Cerebellar nuclear complex (tissue), 1 donor: ENCODE results near the gene DRC3.

Experiments
- DNase-seq, 2 experiments: peaks; one replicate each; lab custom pipeline; 2025; lab: John Stamatoyannopoulos, UW

DRC3 gene

GRCh38 chr17:18025241-18025944 is 52.7 kb downstream of the DRC3 start:
- no peak for DNase-seq

- no peak for DNase-seq
These were observed 53.5 kb downstream of the DRC3 start for GRCh38 chr17:18025945-18026776.

- DNase-seq, result no peak
These were observed 54.6 kb downstream of the DRC3 start for GRCh38 chr17:18027280-18027679.

GRCh38 chr17:18028114-18028951 is 55.7 kb downstream of the DRC3 start:
- no peak for DNase-seq

- DNase-seq, result no peak
These were observed 56.4 kb downstream of the DRC3 start for GRCh38 chr17:18028952-18029540.

- DNase-seq, result no peak
These were observed 59.3 kb downstream of the DRC3 start for GRCh38 chr17:18031955-18032354.

GRCh38 chr17:18033442-18034099 is 60.9 kb downstream of the DRC3 start:
- peak in 1 of 2 experiments; percentile 55 for DNase-seq

- DNase-seq, result no peak
These were observed 63.0 kb downstream of the DRC3 start for GRCh38 chr17:18035704-18036103.

GRCh38 chr17:18037486-18037885 is 64.8 kb downstream of the DRC3 start:
- DNase-seq, result no peak

GRCh38 chr17:18038149-18038850 is 65.6 kb downstream of the DRC3 start:
- no peak for DNase-seq

GRCh38 chr17:18038861-18039534 is 66.3 kb downstream of the DRC3 start, which contains the start of the genes ATPAF2 and GID4:
TSS of gene ATPAF2 (minus strand) at chr17:18039168. CDS start at chr17:18039013, 155 bp downstream.
TSS of gene GID4 (plus strand) at chr17:18039408. CDS start at chr17:18039465, 57 bp downstream.
- peak; percentile 97 to 99 for DNase-seq

- DNase-seq, result no peak
These were observed 67.0 kb downstream of the DRC3 start for GRCh38 chr17:18039535-18040260.

- DNase-seq, result no peak
These were observed 67.7 kb downstream of the DRC3 start for GRCh38 chr17:18040261-18040858.

GRCh38 chr17:18041776-18042175 is 69.1 kb downstream of the DRC3 start:
- DNase-seq, result no peak

GRCh38 chr17:18042983-18043382 is 70.3 kb downstream of the DRC3 start:
- DNase-seq, result no peak

GRCh38 chr17:18043491-18043890 is 70.8 kb downstream of the DRC3 start:
- no peak for DNase-seq

- DNase-seq, result no peak
These were observed 71.9 kb downstream of the DRC3 start for GRCh38 chr17:18044609-18045008.

- DNase-seq, result no peak
These were observed 73.2 kb downstream of the DRC3 start for GRCh38 chr17:18045691-18046350.
